HG03571 (cell line): ENCODE data around the gene GRID1.

Experiments used
- ATAC-seq: cut with Tn5 transposase; IDR thresholded peaks from one replicate; pipeline ENCODE4 v1.9.1; 2021; ENCODE audit not compliant: unreplicated experiment

GRID1 gene

DNA sequence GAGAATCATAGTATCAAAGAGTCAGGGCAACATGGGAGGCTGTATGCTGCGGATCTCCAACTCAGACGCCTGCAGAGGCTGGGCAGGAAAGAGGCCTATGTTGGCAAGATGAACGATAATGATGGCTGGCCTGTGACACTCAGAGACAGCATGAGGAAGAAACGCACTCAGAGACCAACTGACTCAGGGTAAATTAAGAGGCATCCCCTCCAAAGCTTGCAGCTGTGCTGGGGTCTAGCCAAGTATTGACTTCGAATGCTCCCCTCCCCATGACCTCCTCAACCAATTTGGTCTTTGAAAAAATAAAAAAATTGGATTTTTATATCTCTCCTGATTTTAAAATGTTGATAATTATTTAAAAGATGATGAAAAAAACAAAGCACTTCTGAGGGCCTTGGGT lies 718.9 kb downstream of the GRID1 start:
- no peak for ATAC-seq

GRCh38 chr10:85645926-85646711 lies 720.5 kb downstream of the GRID1 start:
- ATAC-seq: no peak

DNA sequence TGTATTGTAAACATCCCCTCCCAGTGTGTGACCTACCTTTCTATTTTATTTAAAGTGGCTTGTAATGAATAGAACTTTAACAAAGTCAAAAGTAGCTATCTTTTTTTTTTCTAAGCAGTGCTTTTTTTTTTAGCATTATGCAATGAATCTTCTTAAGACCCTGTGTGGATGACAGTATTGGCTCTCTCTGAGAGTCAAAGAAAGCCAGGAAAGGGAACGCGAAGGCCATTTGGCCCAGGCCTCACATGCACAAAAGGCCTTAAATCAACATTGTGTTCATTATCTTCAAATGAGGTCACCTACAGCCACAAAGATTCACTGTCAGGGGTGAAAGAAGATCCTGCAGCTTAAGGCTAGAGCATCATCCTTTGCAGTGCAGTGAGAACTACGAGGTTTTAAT lies 721.5 kb downstream of the GRID1 start:
- no peak for ATAC-seq

GRCh38 chr10:85643845-85644525 lies 722.6 kb downstream of the GRID1 start:
- no peak for ATAC-seq

- ATAC-seq: no peak
Measured at GRCh38 chr10:85643171-85643844, 723.3 kb downstream of the GRID1 start.

GRCh38 chr10:85642421-85643170 lies 724.0 kb downstream of the GRID1 start:
- ATAC-seq: no peak

- ATAC-seq: no peak
Measured at GRCh38 chr10:85642082-85642420, 724.5 kb downstream of the GRID1 start.

- no peak for ATAC-seq
Measured at GRCh38 chr10:85641479-85642009, 725.1 kb downstream of the GRID1 start.

DNA sequence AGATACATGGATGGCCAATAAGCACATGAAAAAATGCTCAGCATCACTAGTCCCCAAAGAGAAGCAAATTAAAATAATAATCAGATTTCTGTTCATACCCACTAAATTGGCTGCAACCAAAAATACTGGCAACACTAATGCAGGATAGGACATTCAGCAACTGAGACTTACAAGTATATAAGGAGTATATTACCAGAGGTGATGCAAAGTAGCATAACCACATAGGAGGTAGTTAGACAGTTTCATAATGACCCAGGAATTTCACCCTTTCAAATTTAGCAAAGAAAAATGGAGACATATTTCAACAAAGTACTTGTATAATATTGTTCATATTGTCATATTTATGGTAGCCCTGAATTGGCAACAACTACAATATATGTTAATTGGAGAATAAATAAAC lies 727.8 kb downstream of the GRID1 start:
- no peak for ATAC-seq

GRCh38 chr10:85635650-85636049 lies 730.9 kb downstream of the GRID1 start:
- no peak for ATAC-seq

DNA sequence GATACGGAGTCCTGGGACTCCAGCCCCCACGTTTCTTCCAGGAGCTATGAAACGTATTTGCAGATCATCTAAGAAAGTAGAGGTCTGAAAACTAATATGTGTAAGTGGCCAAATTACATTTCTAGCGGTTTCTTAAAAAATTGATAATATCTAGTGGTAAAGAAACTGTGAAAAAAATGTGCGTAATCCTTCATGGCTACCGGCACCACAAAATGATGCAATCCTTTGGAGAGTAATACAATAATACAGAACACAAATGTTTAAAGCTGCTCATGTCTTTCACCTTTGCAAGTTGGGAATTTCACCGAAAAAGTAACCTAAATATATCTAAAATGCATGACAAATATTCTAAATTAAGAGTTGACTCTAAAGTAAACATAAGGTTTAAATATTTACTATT lies 742.1 kb downstream of the GRID1 start:
- ATAC-seq: no peak

- no peak for ATAC-seq
Measured at GRCh38 chr10:85623758-85624157, 742.8 kb downstream of the GRID1 start.

GRCh38 chr10:85623342-85623741 lies 743.3 kb downstream of the GRID1 start:
- ATAC-seq: no peak

DNA sequence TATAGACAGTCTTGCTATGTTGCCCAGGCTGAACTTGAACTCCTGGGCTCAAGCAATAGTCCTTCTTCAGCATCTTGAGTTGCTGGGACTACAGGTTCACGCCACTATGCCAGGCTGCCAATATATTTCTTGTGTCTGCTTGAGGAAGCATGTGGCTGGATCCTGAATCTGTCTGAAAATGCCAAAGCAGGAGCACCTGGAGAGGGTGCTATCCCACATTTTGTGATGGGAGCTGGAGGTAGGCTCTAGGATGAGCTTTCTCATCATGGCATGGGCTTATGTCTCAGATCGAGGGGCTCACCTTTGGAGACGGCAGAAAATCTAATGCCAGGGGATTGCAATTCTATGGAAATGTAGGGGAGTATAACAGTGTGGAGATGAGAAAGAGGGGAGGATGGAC lies 744.2 kb downstream of the GRID1 start:
- no peak for ATAC-seq

- no peak for ATAC-seq
Measured at GRCh38 chr10:85621562-85621961, 745.0 kb downstream of the GRID1 start.

- no peak for ATAC-seq
Measured at GRCh38 chr10:85620807-85621206, 745.8 kb downstream of the GRID1 start.

DNA sequence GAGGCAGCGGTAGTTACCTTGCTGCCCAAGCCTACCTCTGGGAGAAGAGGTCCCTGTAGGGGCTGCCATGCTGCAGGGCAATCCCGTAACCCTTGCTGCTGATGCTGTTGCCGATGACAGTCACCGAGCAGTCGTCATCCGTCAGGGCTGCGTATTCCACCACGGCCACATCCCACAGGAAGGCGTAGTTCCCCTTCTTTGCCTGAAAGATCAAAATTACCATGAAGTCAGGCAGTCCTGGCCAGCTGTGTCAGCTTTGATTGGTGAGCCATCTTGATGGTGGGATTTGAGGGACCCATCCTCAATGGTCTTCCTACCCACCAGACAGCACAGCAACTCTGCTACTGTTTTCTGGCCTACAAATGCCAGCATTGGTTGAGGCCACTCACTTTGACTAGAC lies 746.8 kb downstream of the GRID1 start:
- ATAC-seq: no peak

- ATAC-seq: no peak
Measured at GRCh38 chr10:85618841-85619240, 747.8 kb downstream of the GRID1 start.

DNA sequence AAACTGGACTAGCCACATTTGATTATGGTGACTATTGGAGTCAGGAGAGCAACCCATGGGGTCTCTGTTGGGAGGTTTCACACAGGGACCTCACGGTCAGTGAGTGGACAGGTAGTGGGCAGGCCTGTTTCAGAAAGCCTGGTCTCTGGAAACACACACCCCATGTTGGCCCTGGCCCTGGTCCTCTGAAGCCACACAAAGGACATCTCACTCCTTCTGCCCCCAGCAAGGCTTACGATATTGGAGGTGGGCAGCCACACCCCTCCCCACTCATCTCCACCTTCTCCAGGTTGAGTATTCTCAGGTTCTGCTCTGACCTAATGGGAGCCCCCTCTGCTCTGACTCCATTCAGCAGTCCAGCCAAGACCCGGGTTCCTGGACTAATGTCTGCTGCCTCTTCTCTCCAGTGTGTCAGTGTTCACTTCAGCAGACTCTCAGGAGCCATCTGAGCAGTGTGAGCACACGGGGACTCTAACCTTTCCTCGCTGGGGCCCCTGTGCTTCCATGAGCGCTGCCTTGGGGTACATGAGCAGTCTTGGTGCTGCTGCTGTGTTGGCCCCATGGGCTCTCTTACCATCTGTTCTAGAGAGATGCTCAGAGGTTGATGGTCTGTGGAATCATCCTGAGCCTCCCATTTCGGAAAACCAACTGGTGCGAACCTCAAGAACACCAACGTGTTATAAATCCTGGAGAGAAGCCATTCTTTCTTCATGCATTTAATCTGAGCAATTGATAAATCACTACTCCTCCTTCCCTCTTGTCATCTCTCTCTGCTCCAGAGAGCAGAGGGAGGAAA lies 748.6 kb downstream of the GRID1 start:
- no peak for ATAC-seq

- no peak for ATAC-seq
Measured at GRCh38 chr10:85615556-85615955, 751.0 kb downstream of the GRID1 start.
